ENCODE measurements around the gene SLC38A11. TPM values are rescaled to one million over a fixed set of nuclear protein-coding genes. Genes with fewer than 3 reads are reported as not detected.

Gene SLC38A11
- total and polyA plus RNA-seq, 2 of the 8 experiments (the other 6 are each of a cell fraction or from before 2014, with no cell fraction given) = not detected

- H3K4me2 ChIP-seq (ENCODE audit: insufficient read depth in 1 of 2, low read depth in 2 of 2, low read length in 2 of 2) = no peak overlapping the region
- CTCF ChIA-PET (ENCODE audit: partially characterized antibody) = interaction anchor here (1.0 kb wide), 1 partner anchor 80 kb away, joined by 3 read pairs; the partner anchor contains the start of gene COBLL1
These were observed 33.2 kb downstream of the SLC38A11 start for GRCh38 chr2:164922134-164922533.

More at GRCh38 chr2:164922134-164922533, 33.2 kb downstream of the SLC38A11 start:
- H3K4me3 ChIP-seq (ENCODE audit: extremely low read depth in 1 of 4, insufficient read depth in 2 of 4, low read depth in 3 of 4, low read length in 4 of 4) = no peak overlapping the region
- H2BK20ac ChIP-seq (ENCODE audit: low read length) = no peak overlapping the region
- no peak overlapping the region for H2BK120ac ChIP-seq (replicated peaks; ENCODE audit: low read depth, low read length)
- no peak overlapping the region for H3K27ac ChIP-seq (ENCODE audit: low read depth, low read length)
- FAIRE-seq (no peak), DNase-seq (ENCODE audit: low read depth in 1 of 2, low spot score in 2 of 2) (no peak)
- no peak overlapping the region for H4K91ac ChIP-seq (replicated peaks; ENCODE audit: insufficient read length, low read length)
- H3K9me3 ChIP-seq (ENCODE audit: insufficient read depth in 2 of 2, low read depth in 1 of 2, low read length in 1 of 2) = no peaks in the 10 kb centered on the region
- H4K8ac ChIP-seq (ENCODE audit: extremely low read depth, insufficient read depth, low read length) = no peak overlapping the region
- no peak overlapping the region for H3K56ac ChIP-seq (replicated peaks; ENCODE audit: insufficient read length, low read depth, low read length)
- H3K18ac ChIP-seq (ENCODE audit: extremely low read depth, low read length) = no peak overlapping the region
- H3K9ac ChIP-seq (replicated peaks in 1 of 4; ENCODE audit: extremely low read depth in 1 of 4, low read depth in 3 of 4, low read length in 3 of 4) = no peak overlapping the region
- H2BK15ac ChIP-seq (ENCODE audit: low read length) = no peak overlapping the region
- H3K79me2 ChIP-seq (ENCODE audit: control insufficient read depth in 1 of 2, insufficient read depth in 2 of 2, low read length in 2 of 2) = no peaks in the 10 kb centered on the region
- no peak overlapping the region for H3K14ac ChIP-seq (ENCODE audit: insufficient read length)
- H2BK12ac ChIP-seq (ENCODE audit: low read depth, low read length) = no peak overlapping the region
- TF ChIP-seq ATF3 (IDR thresholded peaks at IDR 0.05; ENCODE audit: insufficient read depth, low read depth, low read length) (no peak), CTCF (IDR thresholded peaks at IDR 0.05; ENCODE audit: control extremely low read depth in 1 of 3, insufficient read depth in 1 of 3, low read depth in 1 of 3, low read length in 3 of 3) (no peak), POU5F1 (IDR thresholded peaks at IDR 0.05; ENCODE audit: low read depth, low read length) (no peak), PHF8 (conservative IDR thresholded peaks at IDR 0.05; ENCODE audit: low read depth, low read length) (no peak), SRF (IDR thresholded peaks at IDR 0.05; ENCODE audit: low read depth, low read length) (no peak), SIN3A (conservative IDR thresholded peaks at IDR 0.05 in 1 of 2, IDR thresholded peaks at IDR 0.05 in 1 of 2; ENCODE audit: low read depth in 1 of 2, low read length in 2 of 2) (no peak)
- H3K79me1 ChIP-seq (ENCODE audit: low read depth, low read length) = no peaks in the 10 kb centered on the region
- H3K23ac ChIP-seq (ENCODE audit: insufficient read length) = no peak overlapping the region
- H3K4ac ChIP-seq (replicated peaks; ENCODE audit: insufficient read length, low read depth, low read length) = no peak overlapping the region
- no peaks in the 10 kb centered on the region for H3K27me3 ChIP-seq (replicated peaks in 1 of 4; ENCODE audit: control insufficient read depth in 3 of 4, extremely low read depth in 1 of 4, insufficient read depth in 3 of 4, low read length in 3 of 4)
- POLR2A ChIA-PET (ENCODE audit: partially characterized antibody) = no interaction called here
- no peak overlapping the region for H4K5ac ChIP-seq (ENCODE audit: insufficient read length, low read depth, low read length)
- 85% methylated on average over 3 of the region's 3 CpGs; no CpG with 5 or more reads in 1 of the 2 experiments for WGBS, 2 experiments (ENCODE audit: extremely low coverage in 1 of 2, insufficient coverage in 1 of 2, insufficient read length in 1 of 2, insufficient replicate concordance in 2 of 2, low coverage in 1 of 2, low lambda C conversion rate in 2 of 2, missing lambda C conversion rate in 1 of 2)
- no peak overlapping the region for H2AFZ ChIP-seq (ENCODE audit: low read length)
- H3K4me1 ChIP-seq (replicated peaks in 1 of 4; ENCODE audit: control insufficient read depth in 3 of 4, insufficient read depth in 4 of 4, low read length in 3 of 4) = no peaks in the 10 kb centered on the region
- H2AK5ac ChIP-seq (ENCODE audit: low read depth, low read length) = no peak overlapping the region
- H3K36me3 ChIP-seq (ENCODE audit: control insufficient read depth in 2 of 4, insufficient read depth in 4 of 4, low read length in 3 of 4) = no peaks in the 10 kb centered on the region
- no peaks in the 10 kb centered on the region for H3K23me2 ChIP-seq (ENCODE audit: low read depth, low read length)
- no peaks in the 10 kb centered on the region for H4K20me1 ChIP-seq (replicated peaks in 1 of 2; ENCODE audit: control insufficient read depth in 1 of 2, insufficient read depth in 2 of 2, low read length in 2 of 2)
- no peak overlapping the region for H2BK5ac ChIP-seq (ENCODE audit: low read depth, low read length)

All from H1 (cell line).